SK-N-SH (cell line): ENCODE results near the gene HDAC7.

Source experiments
- CHD2 ChIP-seq: fragments of 150-350 bp; IDR thresholded peaks from 2 replicates; pipeline ENCODE4 v1.6.1; 2018; ENCODE audit warnings: low read length; ENCODE audit not compliant: partially characterized antibody
- EP300 ChIP-seq, 2 experiments: IDR thresholded peaks; 2 replicates each; pipeline versions ENCODE4 v1.4.0 to v1.6.1; 2012; ENCODE audit warnings: borderline replicate concordance in 1 of 2, low read depth in 1 of 2, low read length in 1 of 2
- FOSL2 ChIP-seq: IDR thresholded peaks from 2 replicates; pipeline ENCODE4 v1.4.0; 2012; ENCODE audit warnings: low read depth, mild to moderate bottlenecking, moderate library complexity, borderline replicate concordance
- MXI1 ChIP-seq: IDR thresholded peaks from 2 replicates; pipeline ENCODE4 v1.6.1; 2012; ENCODE audit warnings: mild to moderate bottlenecking, low read depth, low read length, improper control_type of control experiment
- NRF1 ChIP-seq: IDR thresholded peaks from 2 replicates; pipeline ENCODE4 v1.6.1; 2012; ENCODE audit warnings: low read depth, mild to moderate bottlenecking, low read length
- POLR2AphosphoS5 ChIP-seq: IDR thresholded peaks from 2 replicates; pipeline ENCODE4 v1.6.1; 2012; ENCODE audit warnings: low read depth, low read length
- RAD21 ChIP-seq: IDR thresholded peaks from 2 replicates; pipeline ENCODE4 v1.6.1; 2012; ENCODE audit warnings: mild to moderate bottlenecking, low read length
- SIN3A ChIP-seq: IDR thresholded peaks from 2 replicates; pipeline ENCODE4 v1.6.1; 2012; ENCODE audit warnings: low read depth, mild to moderate bottlenecking, low read length, moderate library complexity, borderline replicate concordance
- SMC3 ChIP-seq: IDR thresholded peaks from 2 replicates; pipeline ENCODE4 v1.6.1; 2012; ENCODE audit warnings: low read depth, low read length, improper control_type of control experiment
- TAF1 ChIP-seq: IDR thresholded peaks from 2 replicates; pipeline ENCODE4 v1.6.1; 2012; ENCODE audit warnings: low read depth, mild to moderate bottlenecking, low read length, moderate library complexity, borderline replicate concordance
- YY1 ChIP-seq: IDR thresholded peaks from 2 replicates; pipeline ENCODE4 v1.4.0; 2012; ENCODE audit warnings: low read depth, mild to moderate bottlenecking
- TF ChIP-seq, protein P1 (sequence below): fragments of 200-600 bp; sonication (generic); IDR thresholded peaks from 2 replicates; pipeline ENCODE4 v1.6.1; 2017; ENCODE audit warnings: antibody characterized with exemption, mild to moderate bottlenecking, moderate library complexity
- TF ChIP-seq, protein P2 (sequence below): IDR thresholded peaks from 2 replicates; pipeline ENCODE4 v1.4.0; 2012; ENCODE audit warnings: low read depth, borderline replicate concordance

DNA sequence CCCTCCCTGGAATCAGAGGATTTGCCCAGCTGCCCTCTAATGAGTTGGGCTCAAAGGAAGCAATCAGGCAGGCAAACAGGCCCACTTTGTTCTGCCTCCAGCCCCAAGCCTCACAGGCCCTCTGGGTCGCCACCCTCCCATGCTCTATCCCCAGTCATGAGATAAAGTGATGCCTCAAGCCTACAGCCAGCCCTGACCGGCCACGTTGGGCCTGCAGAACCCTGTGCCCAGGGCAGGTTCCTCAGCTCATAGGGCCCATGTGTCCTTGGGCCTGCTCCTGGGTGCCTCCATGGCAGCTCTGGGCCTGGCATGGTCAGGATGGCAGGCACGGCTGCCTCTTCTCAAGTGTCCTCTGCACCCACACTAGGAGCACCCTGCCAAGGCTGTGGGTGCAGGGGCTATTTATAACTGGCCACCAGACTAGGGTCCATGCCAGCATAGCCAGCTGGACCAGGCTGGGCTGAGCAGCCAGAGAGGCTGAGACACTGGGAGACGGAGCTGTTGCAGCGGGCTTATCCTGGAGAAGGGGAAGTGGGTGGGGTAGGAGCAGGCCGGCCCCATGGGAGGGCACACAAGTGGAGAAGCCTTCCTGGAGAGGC is 20.2 kb downstream of the HDAC7 start:
- TF ChIP-seq SMC3 (no peak), POLR2AphosphoS5 (no peak), SIN3A (no peak), EP300 (IDR thresholded peaks at IDR 0.05; ENCODE audit: borderline replicate concordance in 1 of 2, low read depth in 1 of 2, low read length in 1 of 2) (no peak), RAD21 (no peak), TAF1 (no peak), MXI1 (no peak), NRF1 (no peak), FOSL2 (no peak), CHD2 (no peak), YY1 (no peak)
- TF ChIP-seq, protein P1, sequence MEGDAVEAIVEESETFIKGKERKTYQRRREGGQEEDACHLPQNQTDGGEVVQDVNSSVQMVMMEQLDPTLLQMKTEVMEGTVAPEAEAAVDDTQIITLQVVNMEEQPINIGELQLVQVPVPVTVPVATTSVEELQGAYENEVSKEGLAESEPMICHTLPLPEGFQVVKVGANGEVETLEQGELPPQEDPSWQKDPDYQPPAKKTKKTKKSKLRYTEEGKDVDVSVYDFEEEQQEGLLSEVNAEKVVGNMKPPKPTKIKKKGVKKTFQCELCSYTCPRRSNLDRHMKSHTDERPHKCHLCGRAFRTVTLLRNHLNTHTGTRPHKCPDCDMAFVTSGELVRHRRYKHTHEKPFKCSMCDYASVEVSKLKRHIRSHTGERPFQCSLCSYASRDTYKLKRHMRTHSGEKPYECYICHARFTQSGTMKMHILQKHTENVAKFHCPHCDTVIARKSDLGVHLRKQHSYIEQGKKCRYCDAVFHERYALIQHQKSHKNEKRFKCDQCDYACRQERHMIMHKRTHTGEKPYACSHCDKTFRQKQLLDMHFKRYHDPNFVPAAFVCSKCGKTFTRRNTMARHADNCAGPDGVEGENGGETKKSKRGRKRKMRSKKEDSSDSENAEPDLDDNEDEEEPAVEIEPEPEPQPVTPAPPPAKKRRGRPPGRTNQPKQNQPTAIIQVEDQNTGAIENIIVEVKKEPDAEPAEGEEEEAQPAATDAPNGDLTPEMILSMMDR, result no peak
- TF ChIP-seq, protein P2, sequence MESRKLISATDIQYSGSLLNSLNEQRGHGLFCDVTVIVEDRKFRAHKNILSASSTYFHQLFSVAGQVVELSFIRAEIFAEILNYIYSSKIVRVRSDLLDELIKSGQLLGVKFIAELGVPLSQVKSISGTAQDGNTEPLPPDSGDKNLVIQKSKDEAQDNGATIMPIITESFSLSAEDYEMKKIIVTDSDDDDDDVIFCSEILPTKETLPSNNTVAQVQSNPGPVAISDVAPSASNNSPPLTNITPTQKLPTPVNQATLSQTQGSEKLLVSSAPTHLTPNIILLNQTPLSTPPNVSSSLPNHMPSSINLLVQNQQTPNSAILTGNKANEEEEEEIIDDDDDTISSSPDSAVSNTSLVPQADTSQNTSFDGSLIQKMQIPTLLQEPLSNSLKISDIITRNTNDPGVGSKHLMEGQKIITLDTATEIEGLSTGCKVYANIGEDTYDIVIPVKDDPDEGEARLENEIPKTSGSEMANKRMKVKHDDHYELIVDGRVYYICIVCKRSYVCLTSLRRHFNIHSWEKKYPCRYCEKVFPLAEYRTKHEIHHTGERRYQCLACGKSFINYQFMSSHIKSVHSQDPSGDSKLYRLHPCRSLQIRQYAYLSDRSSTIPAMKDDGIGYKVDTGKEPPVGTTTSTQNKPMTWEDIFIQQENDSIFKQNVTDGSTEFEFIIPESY, result no peak
